Suppressor macrophage treated with lipopolysaccharide for 4 hours (primary cell): ENCODE results near the gene TRIM77.
"Not testable (repeated sequence)": the region's sequence is repeated elsewhere in the genome, so short reads cannot be mapped to it uniquely, and the experiment has no call there.

Source experiments
- DNase-seq: peaks from one replicate; pipeline ENCODE4 v3.0.0-alpha.2; 2020

The TRIM77 gene

GRCh38 chr11:89709999-89710398, at the start of gene TRIM77:
Gene TRIM77 (plus strand): TSS chr11:89710299. CDS start chr11:89710299, 0 bp downstream.
- DNase-seq = not testable (repeated sequence)

- DNase-seq = no peak
These were observed 43.1 kb upstream of the TRIM77 start for GRCh38 chr11:89667001-89667400.

- DNase-seq = not testable (repeated sequence)
These were observed 41.9 kb upstream of the TRIM77 start for GRCh38 chr11:89668158-89668557.

- not testable (repeated sequence) for DNase-seq
These were observed 40.5 kb upstream of the TRIM77 start for GRCh38 chr11:89669586-89669985.

- DNase-seq = not testable (repeated sequence)
These were observed 40.0 kb upstream of the TRIM77 start for GRCh38 chr11:89669993-89670669.

GRCh38 chr11:89672547-89672946, 37.6 kb upstream of the TRIM77 start:
- DNase-seq = not testable (repeated sequence)

- DNase-seq = not testable (repeated sequence)
These were observed 36.7 kb upstream of the TRIM77 start for GRCh38 chr11:89673380-89673779.

- DNase-seq = not testable (repeated sequence)
These were observed 34.7 kb upstream of the TRIM77 start for GRCh38 chr11:89675383-89675782.

- DNase-seq = not testable (repeated sequence)
These were observed 34.2 kb upstream of the TRIM77 start for GRCh38 chr11:89675948-89676347.

GRCh38 chr11:89707080-89707479, 3.0 kb upstream of the TRIM77 start:
- DNase-seq = not testable (repeated sequence)

GRCh38 chr11:89724866-89725498, 14.9 kb downstream of the TRIM77 start:
- not testable (repeated sequence) for DNase-seq

- DNase-seq = not testable (repeated sequence)
These were observed 20.1 kb downstream of the TRIM77 start for GRCh38 chr11:89730215-89730614.

GRCh38 chr11:89736566-89736965, 26.5 kb downstream of the TRIM77 start:
- DNase-seq = no peak

GRCh38 chr11:89737116-89737515, 27.0 kb downstream of the TRIM77 start:
- DNase-seq = no peak

GRCh38 chr11:89741406-89741805, 31.3 kb downstream of the TRIM77 start:
- DNase-seq = not testable (repeated sequence)

- not testable (repeated sequence) for DNase-seq
These were observed 34.1 kb downstream of the TRIM77 start for GRCh38 chr11:89744158-89744557.

- not testable (repeated sequence) for DNase-seq
These were observed 40.7 kb downstream of the TRIM77 start for GRCh38 chr11:89750822-89751221.
